ENCODE data around the gene IRF2BP2. TPM values are rescaled to one million over a fixed set of nuclear protein-coding genes. Genes with fewer than 3 reads are reported as not detected.

The IRF2BP2 gene
- polyA plus RNA-seq, 2 of the 4 experiments (the other 2 are of a cell fraction), result 38.2 to 53.5 TPM

- DNase-seq (ENCODE audit: low read depth in 1 of 2, low spot score in 1 of 2) (no peak), FAIRE-seq (no peak), ATAC-seq (no peak)
- CTCF ChIA-PET, result interaction anchor here (1.1 to 11.3 kb wide), 9 partner anchors 16 to 489 kb away, joined by 3 to 76 read pairs (median 4); no protein-coding TSS in a partner anchor
- 0% methylated on average over 6 of the region's 6 CpGs for WGBS (ENCODE audit: missing lambda C conversion rate)
- H3K9me3 ChIP-seq, result no peaks in the 10 kb centered on the region
- no peak for TF ChIP-seq CHD4 (IDR thresholded peaks at IDR 0.05; ENCODE audit: borderline replicate concordance)
- TF ChIP-seq HOXB5 (CRISPR knock-in tag; IDR thresholded peaks at IDR 0.05), result no peak
- TF ChIP-seq PBX3 (IDR thresholded peaks at IDR 0.05), result no peak
- 0 out of 2 replicates have a peak, but pooled peaks have one; percentile 25 for TF ChIP-seq HOXA7 (CRISPR knock-in tag; IDR thresholded peaks at IDR 0.05)
- TF ChIP-seq FOSB (CRISPR knock-in tag; IDR thresholded peaks at IDR 0.05), result no peak
- TF ChIP-seq BHLHE40 (IDR thresholded peaks at IDR 0.05; ENCODE audit: low read depth, low read length), result no peak
- no peak for TF ChIP-seq HMGXB4 (CRISPR knock-in tag; IDR thresholded peaks at IDR 0.05; ENCODE audit: borderline replicate concordance)
- no peak for TF ChIP-seq SMC3 (IDR thresholded peaks at IDR 0.05)
- no peak for TF ChIP-seq MYC (IDR thresholded peaks at IDR 0.05; ENCODE audit: borderline replicate concordance, low read length)
- TF ChIP-seq USF2 (IDR thresholded peaks at IDR 0.05), result no peak
- peak in 1 of 2 experiments; percentile 17; a peak in 1 of 4 replicates for TF ChIP-seq CEBPB (IDR thresholded peaks at IDR 0.05)
- peaks cover 40% of the 10 kb centered on the region for H3K4me1 ChIP-seq
- POLR2A ChIA-PET, result interaction anchor here (0.6 to 1.8 kb wide), 8 partner anchors 106 to 479 kb away, joined by 3 to 7 read pairs (median 4); no protein-coding TSS in a partner anchor
- H3K4me3 ChIP-seq, result peak overlapping the region; percentile 64
- peak overlapping the region; percentile 96 for H3K4me2 ChIP-seq
- H3K27ac ChIP-seq, result peak overlapping the region; percentile 85 to 96
Observed at GRCh38 chr1:234604495-234605398, 5.2 kb downstream of the IRF2BP2 start.

- no peak for ATAC-seq
- 7% methylated on average over 6 of the region's 6 CpGs for WGBS (ENCODE audit: missing lambda C conversion rate)
- Histone ChIP-seq H3K4me2 (peak overlapping the region; percentile 96), H3K27ac (peak overlapping the region; percentile 79 to 96), H3K4me3 (peak overlapping the region; percentile 64), H3K4me1 (peaks cover 49% of the 10 kb centered on the region), H3K9me3 (no peaks in the 10 kb centered on the region)
- ChIA-PET CTCF (interaction anchor here (0.8 to 11.3 kb wide), 10 partner anchors 104 to 490 kb away, joined by 3 to 76 read pairs (median 4); no protein-coding TSS in a partner anchor), POLR2A (interaction anchor here (0.6 to 4.7 kb wide), 4 partner anchors 8 to 472 kb away, joined by 3 to 50 read pairs (median 4); partner anchors contain the start of gene IRF2BP2)
- no peak for FAIRE-seq
- DNase-seq (ENCODE audit: low read depth in 1 of 2, low spot score in 1 of 2), result peak in 1 of 2 experiments; percentile 37
- TF ChIP-seq HDAC2 (IDR thresholded peaks at IDR 0.05), result no peak
- TF ChIP-seq TFCP2L1 (CRISPR knock-in tag; IDR thresholded peaks at IDR 0.05), result no peak
- no peak for TF ChIP-seq BCL3 (IDR thresholded peaks at IDR 0.05)
- no peak for TF ChIP-seq CHD4 (IDR thresholded peaks at IDR 0.05; ENCODE audit: borderline replicate concordance)
- 0 out of 2 replicates have a peak, but pooled peaks have one; percentile 21 for TF ChIP-seq HOXB5 (CRISPR knock-in tag; IDR thresholded peaks at IDR 0.05)
- no peak for TF ChIP-seq KDM1A (IDR thresholded peaks at IDR 0.05; ENCODE audit: low read depth)
- TF ChIP-seq NPAS2 (CRISPR knock-in tag; IDR thresholded peaks at IDR 0.05; ENCODE audit: borderline replicate concordance), result no peak
- TF ChIP-seq HOXA7 (CRISPR knock-in tag; IDR thresholded peaks at IDR 0.05), result no peak; the same call in none of the 2 replicates
- TF ChIP-seq EP300 (IDR thresholded peaks at IDR 0.05), result no peak
- no peak for TF ChIP-seq ZNF302 (CRISPR knock-in tag; IDR thresholded peaks at IDR 0.05)
- no peak for TF ChIP-seq EHF (CRISPR knock-in tag; IDR thresholded peaks at IDR 0.05)
- TF ChIP-seq HES2 (IDR thresholded peaks at IDR 0.05), result no peak
- no peak for TF ChIP-seq SREBF2 (IDR thresholded peaks at IDR 0.05)
- no peak for TF ChIP-seq CBX8 (IDR thresholded peaks at IDR 0.05)
- 0 out of 2 replicates have a peak, but pooled peaks have one; percentile 34 for TF ChIP-seq RARB (CRISPR knock-in tag; IDR thresholded peaks at IDR 0.05)
- no peak for TF ChIP-seq ZSCAN20 (CRISPR knock-in tag; IDR thresholded peaks at IDR 0.05)
- no peak for TF ChIP-seq POLR2AphosphoS2 (conservative IDR thresholded peaks at IDR 0.05; ENCODE audit: low read length)
- TF ChIP-seq BHLHE40 (IDR thresholded peaks at IDR 0.05; ENCODE audit: low read depth, low read length), result no peak
- TF ChIP-seq CTCF (IDR thresholded peaks at IDR 0.05), result no peak
Observed at GRCh38 chr1:234603221-234604204, 6.5 kb downstream of the IRF2BP2 start.

All from A549 (cell line).